ENCODE results near the gene SUPT6H.

The SUPT6H gene

DNA sequence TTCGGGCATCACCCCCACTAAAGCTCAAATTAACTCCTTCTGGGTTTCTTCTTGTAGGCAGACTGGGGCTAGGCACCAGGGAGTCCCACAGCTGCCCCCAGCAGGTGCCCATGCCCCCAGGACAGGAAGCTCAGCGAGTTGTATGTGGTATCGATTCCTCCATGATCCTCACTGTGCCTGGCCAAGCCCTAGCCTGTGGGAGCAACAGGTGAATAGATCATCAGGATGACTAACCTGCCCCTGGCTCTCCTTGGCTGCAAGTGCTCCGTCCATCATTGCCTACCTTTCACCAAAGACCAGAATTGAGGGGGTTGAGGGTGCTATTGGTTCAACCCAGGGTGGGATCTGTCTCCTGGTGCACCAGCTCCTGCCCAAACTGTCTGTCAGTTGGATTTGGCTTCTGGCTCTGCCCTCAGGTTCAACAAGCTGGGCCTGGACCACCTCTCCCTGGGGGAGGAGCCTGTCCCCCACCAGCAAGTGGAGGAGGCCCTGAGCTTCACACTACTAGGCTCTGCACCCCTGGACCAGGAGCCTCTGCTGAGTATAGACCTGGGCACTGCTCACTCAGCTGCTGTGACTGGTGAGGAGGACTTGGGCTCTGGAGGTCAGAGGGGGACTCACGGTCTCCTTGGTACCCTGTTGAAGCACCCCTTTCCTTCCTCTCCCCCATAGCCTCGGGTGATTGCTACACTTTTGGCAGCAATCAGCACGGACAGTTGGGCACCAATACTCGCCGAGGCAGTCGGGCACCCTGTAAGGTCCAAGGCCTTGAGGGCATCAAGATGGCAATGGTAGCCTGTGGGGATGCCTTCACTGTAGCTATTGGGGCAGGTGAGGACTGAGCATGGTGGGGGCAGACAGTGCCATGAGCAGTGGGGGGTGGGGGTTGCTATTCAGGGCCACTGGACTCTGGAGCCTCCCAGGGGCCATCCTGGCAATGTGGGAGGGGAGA, 78.7 kb downstream of the SUPT6H start:
- no peak for DNase-seq

DNA sequence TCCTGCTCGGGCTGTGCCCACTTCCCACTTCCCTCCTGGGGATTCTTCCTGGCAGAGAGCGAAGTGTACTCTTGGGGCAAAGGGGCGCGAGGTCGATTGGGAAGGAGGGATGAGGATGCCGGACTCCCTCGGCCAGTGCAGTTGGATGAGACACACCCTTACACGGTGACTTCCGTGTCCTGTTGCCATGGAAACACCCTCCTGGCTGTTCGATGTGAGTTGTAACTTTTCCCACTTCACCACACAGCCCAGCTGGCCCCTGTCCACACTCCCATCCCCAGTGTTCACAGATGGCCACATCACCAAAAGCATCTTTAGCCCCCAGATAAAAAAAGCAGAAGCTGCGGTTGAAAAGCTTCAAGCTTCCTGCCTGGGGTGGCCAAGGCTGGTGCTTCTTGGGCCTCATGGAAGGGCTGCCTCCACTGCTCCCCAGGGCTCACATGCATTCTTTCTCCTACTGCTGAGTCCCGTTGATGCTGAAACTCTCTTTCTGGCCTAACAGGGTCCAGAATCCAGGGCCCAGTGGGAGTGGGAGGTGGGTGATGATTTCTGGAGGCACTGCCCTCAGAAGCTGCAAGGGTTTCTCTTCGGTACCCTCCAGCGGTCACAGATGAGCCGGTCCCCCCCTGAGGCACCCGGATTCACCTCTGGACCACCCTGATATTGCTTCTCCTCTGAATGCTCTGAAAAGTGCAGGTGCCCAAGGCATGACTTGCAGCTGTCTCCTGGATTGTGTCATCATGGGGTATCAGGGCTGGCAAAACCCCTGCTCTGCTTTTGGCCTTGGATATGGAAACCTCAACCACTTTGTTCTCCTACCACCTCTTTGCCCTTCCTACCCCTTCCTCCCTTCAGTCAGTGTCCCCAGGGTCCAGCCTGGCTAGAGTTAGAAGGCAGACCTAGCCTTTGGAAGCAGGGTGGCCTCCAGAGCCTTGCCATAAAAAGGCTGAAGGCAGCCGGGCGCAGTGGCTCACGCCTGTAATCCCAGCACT, 79.6 kb downstream of the SUPT6H start:
- no peak for DNase-seq

DNA sequence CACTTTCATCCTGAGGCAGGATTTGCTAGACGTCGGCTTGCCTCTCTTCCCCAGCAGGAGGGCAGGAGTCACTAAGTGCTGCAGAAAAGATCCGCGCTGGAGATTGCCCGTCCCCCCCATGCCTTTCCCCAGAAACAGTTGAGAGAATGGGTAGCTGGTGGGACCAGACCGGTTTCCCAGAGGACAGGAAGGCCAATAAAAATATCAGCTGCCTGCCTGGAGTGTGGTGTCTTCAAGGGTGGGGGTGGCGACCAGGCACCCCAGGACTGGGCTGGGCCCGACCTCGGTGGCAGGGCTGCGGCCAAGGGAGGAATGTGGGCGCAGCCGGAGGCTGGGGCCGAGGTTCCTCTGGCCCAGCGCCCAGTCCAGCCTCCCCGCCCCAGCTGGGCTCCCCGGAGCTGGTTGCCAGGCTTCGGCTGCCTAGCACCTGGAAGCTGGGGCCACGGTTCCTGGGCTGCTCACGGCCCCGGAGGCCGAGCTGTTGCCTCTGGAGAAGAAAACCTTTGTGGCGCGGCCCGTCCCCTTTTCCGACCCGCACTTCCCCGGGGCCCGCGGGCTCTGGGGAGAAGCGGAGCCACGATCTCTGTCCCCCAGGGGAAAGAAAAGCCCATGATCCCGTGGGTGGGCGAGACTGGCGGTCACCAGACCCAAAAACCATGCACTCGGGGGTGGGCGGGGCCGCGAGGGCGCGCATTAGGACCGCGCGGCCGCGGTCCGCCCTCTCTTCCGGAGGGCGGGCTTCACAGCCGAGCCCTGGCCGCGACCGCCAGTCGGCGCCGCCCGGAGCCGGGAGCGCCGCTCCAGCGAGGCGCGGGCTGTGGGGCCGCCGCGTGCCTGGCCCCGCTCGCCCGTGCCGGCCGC, 81.5 kb downstream of the SUPT6H start, which contains the start of gene TRAF4:
Gene TRAF4, plus strand, starts transcription at position 769 of the 861 bp plus-strand sequence. CDS start 102 bp downstream, outside the sequence.
- DNase-seq, result peak; percentile 82

DNA sequence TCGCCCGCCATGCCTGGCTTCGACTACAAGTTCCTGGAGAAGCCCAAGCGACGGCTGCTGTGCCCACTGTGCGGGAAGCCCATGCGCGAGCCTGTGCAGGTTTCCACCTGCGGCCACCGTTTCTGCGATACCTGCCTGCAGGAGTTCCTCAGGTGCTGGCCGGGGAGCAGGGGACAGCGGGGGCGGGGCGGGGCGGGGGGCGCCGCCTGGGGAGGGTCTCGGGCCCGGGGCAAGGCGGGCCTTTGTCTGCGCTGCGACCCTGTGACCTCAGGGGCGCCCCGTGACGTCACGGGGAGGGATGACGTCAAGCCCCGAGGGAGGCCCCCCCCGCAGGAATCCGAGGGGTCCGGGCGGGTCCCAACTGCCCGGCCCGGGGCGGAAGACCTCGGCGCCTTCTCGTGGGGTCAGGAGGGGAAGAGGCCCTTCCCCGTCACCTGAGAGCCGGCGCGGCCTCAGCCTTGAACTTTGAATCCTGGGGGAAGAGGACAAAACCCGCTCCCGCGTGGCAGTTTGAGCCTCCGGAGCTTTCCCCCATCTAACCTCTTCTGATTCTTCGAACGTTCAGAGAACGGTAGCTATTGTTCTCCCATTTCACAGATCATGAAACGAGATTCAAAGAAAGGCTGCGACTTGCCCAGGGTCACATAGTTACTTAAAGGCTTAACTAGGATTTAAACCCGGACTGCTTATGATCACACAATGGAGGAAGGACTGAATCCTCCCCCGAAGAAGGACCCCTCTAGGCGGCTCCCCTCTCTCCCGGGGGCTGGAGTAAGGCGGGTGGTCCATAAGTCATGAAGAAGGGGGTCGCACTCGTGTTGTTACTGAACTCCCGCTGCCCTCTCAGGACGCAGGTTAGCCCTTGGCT, 82.3 kb downstream of the SUPT6H start:
- DNase-seq, result peak; percentile 78

DNA sequence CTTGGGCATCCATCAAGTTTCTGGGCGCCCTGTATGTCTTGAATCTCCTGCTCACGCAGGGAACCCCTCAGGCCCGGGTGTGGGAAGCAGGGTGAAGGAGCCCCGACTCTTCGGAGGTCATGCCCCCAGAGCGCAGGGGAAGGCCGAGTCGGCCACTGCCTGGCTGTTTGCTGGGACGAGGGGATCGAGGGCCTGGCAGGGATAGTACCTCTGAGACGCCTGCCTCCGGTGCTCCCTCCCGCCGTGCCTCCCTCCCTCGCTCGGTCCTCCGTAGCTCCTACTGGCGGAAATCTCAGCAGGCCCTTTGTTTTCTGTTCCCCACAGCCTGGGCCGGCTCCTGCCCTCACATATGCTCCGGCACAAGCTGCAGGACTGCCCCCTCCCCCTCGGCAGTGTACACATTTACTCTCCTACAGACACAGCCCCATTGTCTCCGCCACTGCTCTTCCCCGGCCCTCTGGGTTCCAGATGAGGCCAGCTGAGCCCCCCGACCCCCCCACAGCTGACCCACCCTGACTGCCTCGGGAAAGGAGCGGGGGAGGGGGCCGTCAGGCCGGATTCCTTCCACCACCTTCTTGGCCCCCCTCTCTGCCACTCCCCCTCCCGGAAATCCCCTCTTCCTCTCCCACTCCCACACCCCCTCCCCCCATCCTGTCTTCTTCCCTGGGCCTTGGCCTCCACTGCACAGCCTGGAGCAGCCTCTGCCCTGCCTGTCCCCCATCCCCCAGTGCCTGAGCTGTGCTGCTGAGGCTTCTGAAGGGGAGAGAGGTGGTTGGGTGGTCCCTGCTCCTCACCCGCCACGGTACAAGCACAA, 83.2 kb downstream of the SUPT6H start:
- peak; percentile 42 for DNase-seq

DNA sequence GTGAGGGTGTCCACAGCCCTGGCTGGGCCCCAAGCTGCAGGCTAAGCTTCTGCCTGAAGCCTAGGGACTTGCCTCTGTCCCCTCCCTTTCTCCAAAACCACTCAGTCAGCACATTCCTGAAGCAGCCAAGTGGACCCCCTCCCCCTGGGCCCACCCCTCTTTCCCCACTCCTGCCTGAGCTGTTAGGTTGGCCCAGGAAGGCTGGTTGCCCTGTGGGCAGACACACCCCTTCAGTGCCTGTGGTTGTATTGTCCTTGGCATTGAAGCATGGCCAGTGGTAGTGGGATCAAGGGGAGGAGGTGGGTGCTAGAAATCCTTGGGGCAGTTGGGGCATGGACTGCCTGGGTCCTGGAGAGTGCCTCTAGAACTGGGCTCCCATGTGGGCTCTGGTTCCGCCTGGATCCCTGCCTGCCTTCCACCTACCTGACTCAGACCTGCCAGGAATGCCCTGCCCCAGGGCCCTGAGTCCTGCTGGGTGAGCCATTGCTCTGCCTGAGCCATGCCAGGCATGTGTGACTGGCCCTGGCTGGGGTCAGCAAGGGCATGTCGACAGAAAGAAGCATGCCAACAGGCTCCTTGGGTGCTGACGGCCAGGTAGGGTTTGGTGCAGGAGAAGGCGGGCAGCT, 83.9 kb downstream of the SUPT6H start:
- no peak for DNase-seq

DNA sequence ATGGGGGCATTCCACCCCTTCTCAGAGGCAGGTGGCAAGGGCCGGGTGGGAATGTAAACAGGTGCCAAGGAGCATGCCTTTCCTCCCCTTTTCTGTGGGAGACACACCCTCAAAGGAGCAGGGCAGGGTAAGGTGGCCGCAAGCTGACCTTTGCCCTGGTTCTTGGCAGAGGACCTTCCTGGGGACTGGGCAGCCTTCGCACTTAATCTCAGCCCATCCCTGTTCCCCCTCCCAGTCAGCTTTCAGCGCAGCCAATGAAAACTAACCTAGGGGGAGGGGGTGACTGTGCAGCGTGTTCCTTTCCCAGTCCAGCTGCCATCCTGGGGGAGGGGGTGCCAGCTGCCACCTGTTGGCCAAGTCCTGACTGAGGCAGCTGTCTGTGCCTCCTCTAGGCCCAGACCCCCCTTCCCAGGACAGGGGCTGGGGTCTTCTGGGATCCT, 84.6 kb downstream of the SUPT6H start:
- DNase-seq, result no peak

DNA sequence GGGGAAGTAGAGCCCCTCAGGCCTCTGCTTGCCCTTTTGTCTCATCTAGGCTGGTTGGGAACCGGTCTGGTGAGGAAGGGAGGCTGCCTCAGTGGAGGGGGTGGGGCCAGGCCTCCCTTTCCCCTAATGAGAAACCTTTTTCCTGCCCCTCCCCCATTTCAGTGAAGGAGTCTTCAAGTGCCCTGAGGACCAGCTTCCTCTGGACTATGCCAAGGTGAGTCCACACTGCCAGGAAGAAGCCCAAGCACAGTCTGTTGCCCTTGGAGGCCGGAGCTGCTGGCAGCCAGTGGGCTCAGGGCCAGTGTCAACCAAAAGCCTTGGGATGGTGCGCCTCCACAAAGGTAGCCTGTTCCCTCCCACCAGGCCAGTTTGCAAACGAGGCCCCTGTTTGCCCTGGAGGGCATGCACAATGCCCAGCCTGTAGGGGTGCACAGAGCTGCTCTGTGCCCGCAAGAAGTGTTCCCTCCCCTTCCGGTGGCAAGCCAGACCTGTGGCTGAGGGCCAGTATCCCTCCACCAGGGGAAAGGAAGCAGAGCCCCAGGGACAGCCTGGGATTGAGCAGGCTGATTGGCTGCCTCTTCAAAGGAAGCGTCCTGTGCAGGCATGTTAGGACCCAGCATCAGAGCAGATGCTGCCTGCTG, 85.2 kb downstream of the SUPT6H start:
- no peak for DNase-seq

DNA sequence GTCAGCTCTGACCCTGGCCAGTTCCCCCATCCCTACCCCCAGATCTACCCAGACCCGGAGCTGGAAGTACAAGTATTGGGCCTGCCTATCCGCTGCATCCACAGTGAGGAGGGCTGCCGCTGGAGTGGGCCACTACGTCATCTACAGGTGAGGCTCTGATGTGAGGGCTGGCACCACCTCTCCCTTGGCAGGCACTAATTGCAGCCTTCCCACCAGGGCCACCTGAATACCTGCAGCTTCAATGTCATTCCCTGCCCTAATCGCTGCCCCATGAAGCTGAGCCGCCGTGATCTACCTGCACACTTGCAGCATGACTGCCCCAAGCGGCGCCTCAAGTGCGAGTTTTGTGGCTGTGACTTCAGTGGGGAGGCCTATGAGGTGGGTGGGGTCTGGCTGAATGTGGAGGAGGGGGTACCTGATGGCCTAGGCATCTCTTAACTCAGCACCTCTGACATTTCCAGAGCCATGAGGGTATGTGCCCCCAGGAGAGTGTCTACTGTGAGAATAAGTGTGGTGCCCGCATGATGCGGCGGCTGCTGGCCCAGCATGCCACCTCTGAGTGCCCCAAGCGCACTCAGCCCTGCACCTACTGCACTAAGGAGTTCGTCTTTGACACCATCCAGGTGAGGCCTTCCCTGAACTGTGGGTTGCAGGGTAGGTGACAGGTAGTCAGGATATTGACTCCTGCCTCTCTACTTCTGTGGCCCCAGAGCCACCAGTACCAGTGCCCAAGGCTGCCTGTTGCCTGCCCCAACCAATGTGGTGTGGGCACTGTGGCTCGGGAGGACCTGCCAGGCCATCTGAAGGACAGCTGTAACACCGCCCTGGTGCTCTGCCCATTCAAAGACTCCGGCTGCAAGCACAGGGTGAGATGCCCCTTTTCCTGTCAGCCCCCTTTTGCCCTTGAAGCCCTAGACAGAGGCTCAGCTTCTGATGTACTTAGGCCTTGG, 86.1 kb downstream of the SUPT6H start:
- DNase-seq, result no peak

DNA sequence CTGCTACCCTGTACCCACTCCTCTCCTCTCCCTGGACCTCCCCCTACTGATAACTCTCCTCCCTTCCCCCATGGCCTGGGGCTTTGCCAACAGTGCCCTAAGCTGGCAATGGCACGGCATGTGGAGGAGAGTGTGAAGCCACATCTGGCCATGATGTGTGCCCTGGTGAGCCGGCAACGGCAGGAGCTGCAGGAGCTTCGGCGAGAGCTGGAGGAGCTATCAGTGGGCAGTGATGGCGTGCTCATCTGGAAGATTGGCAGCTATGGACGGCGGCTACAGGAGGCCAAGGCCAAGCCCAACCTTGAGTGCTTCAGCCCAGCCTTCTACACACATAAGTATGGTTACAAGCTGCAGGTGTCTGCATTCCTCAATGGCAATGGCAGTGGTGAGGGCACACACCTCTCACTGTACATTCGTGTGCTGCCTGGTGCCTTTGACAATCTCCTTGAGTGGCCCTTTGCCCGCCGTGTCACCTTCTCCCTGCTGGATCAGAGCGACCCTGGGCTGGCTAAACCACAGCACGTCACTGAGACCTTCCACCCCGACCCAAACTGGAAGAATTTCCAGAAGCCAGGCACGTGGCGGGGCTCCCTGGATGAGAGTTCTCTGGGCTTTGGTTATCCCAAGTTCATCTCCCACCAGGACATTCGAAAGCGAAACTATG, 87.0 kb downstream of the SUPT6H start:
- DNase-seq, result no peak

DNA sequence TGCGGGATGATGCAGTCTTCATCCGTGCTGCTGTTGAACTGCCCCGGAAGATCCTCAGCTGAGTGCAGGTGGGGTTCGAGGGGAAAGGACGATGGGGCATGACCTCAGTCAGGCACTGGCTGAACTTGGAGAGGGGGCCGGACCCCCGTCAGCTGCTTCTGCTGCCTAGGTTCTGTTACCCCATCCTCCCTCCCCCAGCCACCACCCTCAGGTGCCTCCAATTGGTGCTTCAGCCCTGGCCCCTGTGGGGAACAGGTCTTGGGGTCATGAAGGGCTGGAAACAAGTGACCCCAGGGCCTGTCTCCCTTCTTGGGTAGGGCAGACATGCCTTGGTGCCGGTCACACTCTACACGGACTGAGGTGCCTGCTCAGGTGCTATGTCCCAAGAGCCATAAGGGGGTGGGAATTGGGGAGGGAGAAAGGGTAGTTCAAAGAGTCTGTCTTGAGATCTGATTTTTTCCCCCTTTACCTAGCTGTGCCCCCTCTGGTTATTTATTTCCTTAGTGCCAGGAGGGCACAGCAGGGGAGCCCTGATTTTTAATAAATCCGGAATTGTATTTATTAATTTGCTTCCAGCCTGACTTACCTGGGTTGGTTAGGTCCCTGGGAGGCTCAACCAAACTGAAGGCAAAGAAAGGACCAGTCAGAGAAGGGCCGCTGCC, 87.6 kb downstream of the SUPT6H start:
- no peak for DNase-seq

DNA sequence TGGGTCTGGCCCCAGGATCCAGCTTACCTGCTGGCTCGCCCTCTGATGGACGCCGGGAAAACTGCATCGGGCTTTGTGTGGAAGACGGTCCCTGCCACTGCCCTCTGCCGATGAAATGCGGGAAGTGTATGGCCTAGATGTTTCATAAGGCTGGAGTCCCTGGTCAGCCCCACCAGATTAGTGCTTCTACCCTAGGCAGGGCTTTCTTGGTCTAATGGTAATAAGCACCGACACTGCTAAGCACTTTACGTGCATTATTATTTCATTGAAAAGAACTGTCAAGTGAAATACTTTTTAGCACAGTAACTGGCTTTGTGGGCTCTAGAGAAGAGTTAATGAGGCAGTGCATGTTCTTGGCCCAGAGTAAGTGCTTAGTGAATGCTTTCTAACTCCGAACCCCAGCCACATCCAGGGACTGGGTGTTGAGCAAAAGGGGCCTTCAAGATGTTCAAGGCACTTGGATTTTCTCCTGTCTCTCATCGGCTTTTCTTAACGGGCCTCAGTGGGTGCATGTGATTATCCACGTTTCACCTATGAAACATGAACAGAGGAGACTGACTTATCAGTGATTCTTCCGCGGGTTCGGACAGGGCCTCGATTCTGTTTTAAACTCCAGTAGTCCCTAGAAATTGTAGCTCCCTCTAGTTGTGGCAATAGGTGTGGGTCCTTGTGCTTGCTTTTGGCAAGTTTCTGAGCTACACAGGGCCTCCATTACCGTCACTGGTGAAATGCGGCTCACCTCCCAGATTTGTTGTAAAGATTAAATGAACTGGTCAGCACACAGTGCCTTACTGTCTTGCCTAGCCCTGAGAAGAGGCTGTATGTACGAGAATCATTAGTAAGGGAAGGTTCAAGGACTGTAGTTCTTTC, 88.4 kb downstream of the SUPT6H start:
- DNase-seq, result peak; percentile 91

DNA sequence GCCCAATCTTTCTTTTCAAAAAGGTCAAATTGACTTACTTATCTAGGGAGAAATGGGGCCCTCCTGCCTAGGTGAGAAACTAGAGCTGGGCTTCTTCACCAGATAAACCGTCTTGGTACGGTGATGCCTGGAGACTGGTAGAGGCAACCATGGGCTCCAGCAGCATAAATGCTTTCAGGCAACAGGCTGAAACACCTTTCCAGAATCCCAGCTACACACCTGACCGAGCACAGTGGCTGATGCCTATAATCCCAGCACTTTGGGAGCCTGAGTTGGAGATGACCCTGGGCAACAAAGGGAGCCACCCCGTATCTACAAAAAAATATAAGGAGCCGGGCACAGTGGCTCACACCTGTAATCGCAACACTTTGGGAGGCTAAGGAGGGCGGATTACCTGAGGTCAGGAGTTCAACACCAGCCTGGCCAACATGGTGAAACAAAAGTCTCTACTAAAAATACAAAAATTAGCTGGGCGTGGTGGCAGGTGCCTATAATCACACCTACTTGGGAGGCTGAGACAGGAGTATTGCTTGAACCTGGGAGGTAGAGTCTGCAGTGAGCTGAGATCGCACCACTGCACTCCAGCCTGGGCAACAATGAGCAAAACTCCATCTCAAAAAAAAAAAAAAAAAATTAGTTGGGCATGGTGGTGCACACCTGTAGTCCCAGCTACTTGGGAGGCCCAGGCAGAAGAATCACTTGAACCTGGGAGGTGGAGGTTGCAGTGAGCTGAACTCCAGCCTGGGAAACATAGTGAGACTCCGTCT, 89.8 kb downstream of the SUPT6H start:
- DNase-seq, result no peak
